Heart right ventricle (tissue), 16 donors: ENCODE measurements around the gene OR13C9. TPM values are rescaled to one million over a fixed set of nuclear protein-coding genes. Genes with fewer than 3 reads are reported as not detected.
"Not testable (repeated sequence)": the region's sequence is repeated elsewhere in the genome, so short reads cannot be mapped to it uniquely, and the experiment has no call there.

ENCODE experiments used
- ATAC-seq, 8 donors: fragments of 200-7000 bp; cut with Tn5 transposase; one replicate each; pipeline ENCODE4 v1.9.1; 2020; ENCODE audit warnings: mild to moderate bottlenecking in 8 of 8, moderate library complexity in 8 of 8, moderate number of reproducible peaks in 1 of 8
- DNase-seq, 2 donors: peaks; one replicate each; pipeline ENCODE4 v3.0.0-alpha.2; 2020
- H3K27ac ChIP-seq, 10 donors: fragments of 200-600 bp; sonication (generic) in 2 of 10; one replicate each; pipeline versions ENCODE4 v1.5.0 to v1.8.0; 2020 to 2022; ENCODE audit warnings: mild to moderate bottlenecking in 3 of 10
- H3K27me3 ChIP-seq, 7 donors: fragments of 200-600 bp; one replicate each; pipeline ENCODE4 v1.8.0; 2021 to 2022; ENCODE audit warnings: mild to moderate bottlenecking in 2 of 7
- H3K36me3 ChIP-seq, 9 donors: fragments of 200-600 bp; sonication (generic) in 1 of 9; one replicate each; pipeline versions ENCODE4 v1.5.0 to v1.8.0; 2020 to 2022; ENCODE audit warnings: mild to moderate bottlenecking in 2 of 9
- H3K4me1 ChIP-seq, 9 donors: fragments of 200-600 bp; sonication (generic) in 1 of 9; one replicate each; pipeline versions ENCODE4 v1.5.0 to v1.8.0; 2020 to 2022; ENCODE audit warnings: mild to moderate bottlenecking in 4 of 9
- H3K4me3 ChIP-seq, 10 donors: fragments of 200-600 bp; sonication (generic) in 2 of 10; one replicate each; pipeline versions ENCODE4 v1.5.0 to v1.8.0; 2020 to 2022; ENCODE audit warnings: mild to moderate bottlenecking in 7 of 10, moderate library complexity in 2 of 10
- H3K9me3 ChIP-seq, 11 donors: fragments of 200-600 bp in 10 of 11; sonication (generic) in 2 of 11; one replicate each; pipeline versions ENCODE4 v1.5.0 to v1.8.0; 2013 to 2022; ENCODE audit warnings: mild to moderate bottlenecking in 2 of 11, control low read depth in 1 of 11, moderate library complexity in 1 of 11
- WGBS, 2 donors: extraction: QIAGEN DNeasy Blood & Tissue Kit; methylation state at CpG; one replicate each; pipeline ENCODE4 v1.1.7; 2013; ENCODE audit warnings: inconsistent platforms in 1 of 2; 5-methylcytosine and 5-hydroxymethylcytosine counted together
- intact Hi-C, 10 donors: fragments of 100-400 bp; cut with DNase I; formaldehyde crosslinking; loops; one replicate each; pipeline versions ENCODE4 v1.11.1 to v1.14.2; 2022
- polyA plus RNA-seq, 2 donors: library from polyadenylated mRNA; stranded (reverse); fragments of 200-250 nt; gene quantifications; one replicate each; pipeline ENCODE4 v1.2.3, GENCODE V29; 2013
- total RNA-seq, 10 donors: library from RNA; stranded (reverse); fragmentation: NEBNext Ultra II Directional in 3 of 10; extraction: Animal tissue kit (Norgen Biotek cat#: 25700) in 3 of 10; gene quantifications; one replicate each; pipeline versions ENCODE4 v1.2.1 to v1.2.4, GENCODE V29; 2021 to 2023
- TF ChIP-seq, protein P1 (sequence below), 9 donors: fragments of 200-600 bp; sonication (generic) in 2 of 9; IDR thresholded peaks; one replicate each; pipeline versions ENCODE4 v1.5.0 to v1.8.0; 2021 to 2022; ENCODE audit warnings: antibody characterized with exemption in 9 of 9, mild to moderate bottlenecking in 5 of 9, moderate library complexity in 1 of 9
- donor health status: Arrhythmogenic right ventricular cardiomyopathy.
- donor health status: ischemic (EF 13 %, LVEDD 7.1; RV severe dilation, severe dysfunction).
- donor health status: healthy with polysubstance abuse.
- donor health status: DM: no; HTN: yes; CAD: no.
- donor health status: DM: no; HTN: no; CAD: no.
- donor health status: ischemic (EF 25% LVEDD 6.9; RV normal size, moderate dysfunction).
- donor health status: ischemic (EF 25% LVEDD 5.7; RV mildly dilated, moderate dysfunction).
- donor health status: healthy.
- donor health status: DM: yes; HTN: yes; CAD: no.
- donor health status: Ischemic cardiomyopathy.
- donor health status: ischemic (EF 35%, LVEDD 5.7; RV mildly dilated, moderate dysfunction).
- donor health status: nonischemic (EF 11% LVEDD 7.7; RV severe dilation, severe dysfunction).
- donor health status: DM: yes; HTN: yes; CAD: no.
- donor health status: PGD.
- donor health status: ischemic (EF 29% LVEDD 5.4; RV normal size, mild dysfunction).
- donor health status: nonischemic (EF 23%, LVEDD 6.1; RV moderate dilation, normal function).

The OR13C9 gene
- total and polyA plus RNA-seq, 12 donors: not detected

DNA sequence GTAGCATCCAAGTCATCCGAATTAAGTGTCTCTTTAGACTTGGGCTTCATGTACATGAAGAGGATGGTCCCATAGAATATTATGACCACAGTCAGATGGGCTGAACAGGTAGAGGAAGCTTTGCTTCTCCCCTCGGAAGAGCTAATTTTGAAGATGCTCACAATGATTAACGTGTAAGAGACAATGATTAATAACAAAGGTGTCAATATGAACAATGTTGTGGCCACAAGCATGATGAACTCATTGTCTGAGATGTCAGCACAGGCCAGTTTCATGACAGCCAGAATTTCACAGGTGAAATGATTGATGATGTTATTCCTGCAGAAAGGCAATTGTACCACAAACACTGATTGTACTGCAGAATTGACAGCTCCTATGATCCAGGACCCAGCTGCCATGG lies 13.2 kb downstream of the OR13C9 start:
- no peaks in the 10 kb centered on the region for H3K4me1 ChIP-seq
- no peak overlapping the region for H3K27ac ChIP-seq
- intact Hi-C loops: no loop called here
- H3K9me3 ChIP-seq: no peaks in the 10 kb centered on the region
- TF ChIP-seq, protein P1, sequence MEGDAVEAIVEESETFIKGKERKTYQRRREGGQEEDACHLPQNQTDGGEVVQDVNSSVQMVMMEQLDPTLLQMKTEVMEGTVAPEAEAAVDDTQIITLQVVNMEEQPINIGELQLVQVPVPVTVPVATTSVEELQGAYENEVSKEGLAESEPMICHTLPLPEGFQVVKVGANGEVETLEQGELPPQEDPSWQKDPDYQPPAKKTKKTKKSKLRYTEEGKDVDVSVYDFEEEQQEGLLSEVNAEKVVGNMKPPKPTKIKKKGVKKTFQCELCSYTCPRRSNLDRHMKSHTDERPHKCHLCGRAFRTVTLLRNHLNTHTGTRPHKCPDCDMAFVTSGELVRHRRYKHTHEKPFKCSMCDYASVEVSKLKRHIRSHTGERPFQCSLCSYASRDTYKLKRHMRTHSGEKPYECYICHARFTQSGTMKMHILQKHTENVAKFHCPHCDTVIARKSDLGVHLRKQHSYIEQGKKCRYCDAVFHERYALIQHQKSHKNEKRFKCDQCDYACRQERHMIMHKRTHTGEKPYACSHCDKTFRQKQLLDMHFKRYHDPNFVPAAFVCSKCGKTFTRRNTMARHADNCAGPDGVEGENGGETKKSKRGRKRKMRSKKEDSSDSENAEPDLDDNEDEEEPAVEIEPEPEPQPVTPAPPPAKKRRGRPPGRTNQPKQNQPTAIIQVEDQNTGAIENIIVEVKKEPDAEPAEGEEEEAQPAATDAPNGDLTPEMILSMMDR (IDR thresholded peaks at IDR 0.05): no peak
- H3K27me3 ChIP-seq: no peaks in the 10 kb centered on the region
- H3K4me3 ChIP-seq: no peak overlapping the region
- H3K36me3 ChIP-seq: no peaks in the 10 kb centered on the region
- ATAC-seq: no peak
- WGBS, 2 donors: 71 to 86% methylated on average over 3 of the region's 3 CpGs
- DNase-seq: no peak

DNA sequence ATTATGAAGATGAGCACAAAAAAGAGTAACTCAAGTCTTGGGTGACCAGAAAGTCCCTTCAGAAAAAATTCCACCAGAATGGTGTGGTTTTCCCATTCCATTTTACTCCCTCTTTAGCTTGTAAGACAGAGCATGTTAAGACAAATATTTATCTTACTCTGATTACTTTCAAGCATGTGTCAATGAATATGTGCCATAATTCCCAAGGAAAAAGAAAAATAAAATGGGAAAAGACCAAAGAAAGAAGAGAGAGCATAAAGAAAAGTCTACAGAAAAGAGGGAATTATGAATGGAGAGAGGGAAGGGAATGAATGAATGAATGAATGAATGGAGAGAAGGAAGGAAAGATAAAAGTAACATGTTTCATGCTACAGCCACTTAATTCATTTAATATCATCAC lies 18.7 kb downstream of the OR13C9 start, which contains the start of gene OR13C5:
Gene OR13C5, minus strand, starts transcription at position 101 of the 400 bp plus-strand sequence. Its CDS starts 0 bp downstream, at position 101.
- H3K36me3 ChIP-seq, H3K4me3 ChIP-seq, intact Hi-C loops, DNase-seq, H3K27ac ChIP-seq, ATAC-seq, H3K9me3 ChIP-seq, H3K4me1 ChIP-seq, H3K27me3 ChIP-seq: not testable (repeated sequence)

DNA sequence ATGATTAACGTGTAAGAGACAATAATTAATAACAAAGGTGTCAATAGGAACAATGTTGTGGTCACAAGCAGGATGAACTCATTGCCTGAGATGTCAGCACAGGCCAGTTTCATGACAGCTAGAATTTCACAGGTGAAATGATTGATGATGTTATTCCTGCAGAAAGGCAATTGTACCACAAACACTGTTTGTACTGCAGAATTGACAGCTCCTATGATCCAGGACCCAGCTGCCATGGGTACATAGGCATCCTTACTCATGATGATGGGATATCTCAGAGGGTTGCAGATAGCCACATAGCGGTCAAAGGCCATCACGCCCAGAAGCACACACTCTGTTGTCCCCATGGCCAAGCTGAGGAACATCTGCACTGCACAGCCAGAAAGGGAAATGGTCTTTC lies 19.3 kb downstream of the OR13C9 start:
- DNase-seq, H3K27me3 ChIP-seq, H3K4me3 ChIP-seq, H3K27ac ChIP-seq, H3K4me1 ChIP-seq, ATAC-seq, H3K36me3 ChIP-seq, intact Hi-C loops: not testable (repeated sequence)
- 70 to 77% methylated on average over 3 of the region's 3 CpGs for WGBS, 2 donors
- H3K9me3 ChIP-seq: peaks cover 0 to 11% (median 0%) of the 10 kb centered on the region in 11 donors

DNA sequence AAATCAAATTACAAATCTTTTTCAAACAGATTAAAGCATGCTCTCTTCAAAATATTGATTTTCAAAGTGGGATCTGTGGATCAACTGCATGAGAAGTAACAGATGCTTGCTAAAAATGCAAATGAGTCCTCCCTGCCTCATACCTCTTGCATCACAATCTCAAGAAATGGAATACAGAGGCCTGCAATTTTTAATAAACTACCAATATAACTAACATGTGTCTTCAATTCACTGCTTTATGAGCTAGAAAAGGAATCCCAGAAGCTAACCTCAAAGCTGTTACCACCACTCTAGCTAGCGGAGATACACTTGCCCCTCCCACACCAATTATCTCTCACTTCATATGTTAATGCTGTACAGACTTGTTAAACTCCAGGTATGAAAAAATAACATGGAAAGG lies 28.4 kb downstream of the OR13C9 start:
- WGBS, 2 donors: 0 to 81% methylated on average over 1 of the region's 1 CpG

DNA sequence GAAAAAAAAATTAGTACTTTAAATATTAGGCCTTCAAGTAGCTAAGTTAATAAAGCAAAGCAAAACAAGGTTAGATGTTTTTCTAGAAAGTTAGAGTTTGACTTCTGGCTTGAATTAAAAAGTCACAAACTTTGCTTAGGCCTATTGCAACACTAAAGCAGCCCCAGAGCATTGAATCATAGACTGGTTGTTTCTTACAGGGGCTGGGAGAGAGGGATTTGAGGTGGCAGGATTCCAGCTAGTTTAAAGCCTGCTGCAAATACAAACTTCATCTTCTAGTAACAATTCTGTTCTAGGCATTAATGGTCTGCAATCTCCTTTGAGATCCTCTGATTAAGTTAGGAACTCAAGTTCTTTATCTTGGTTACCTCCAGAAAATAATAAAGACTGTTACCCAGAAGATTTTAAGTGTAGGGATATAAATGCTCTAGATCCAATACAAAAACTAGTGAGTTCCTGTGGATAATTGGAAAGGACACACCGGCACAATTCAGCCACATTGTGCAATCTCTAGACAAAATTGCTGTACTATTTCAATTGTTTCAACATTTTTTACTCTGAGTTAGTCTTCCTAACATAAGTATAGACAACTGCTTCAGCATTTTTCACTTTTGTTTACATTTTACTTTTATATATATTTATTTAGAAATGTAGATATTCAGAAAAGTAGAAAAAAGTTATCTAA lies 31.4 kb downstream of the OR13C9 start:
- H3K36me3 ChIP-seq: no peaks in the 10 kb centered on the region
- H3K27me3 ChIP-seq: no peaks in the 10 kb centered on the region
- H3K4me3 ChIP-seq: no peak overlapping the region
- no peaks in the 10 kb centered on the region for H3K4me1 ChIP-seq
- intact Hi-C loops: no loop called here
- DNase-seq (no peak), ATAC-seq (peak in 5 of 8 donors; percentile 37 to 65 (median 59))
- 0 to 86% methylated on average over 1 of the region's 1 CpG for WGBS, 2 donors
- TF ChIP-seq, protein P1 (IDR thresholded peaks at IDR 0.05): no peak
- no peak overlapping the region for H3K27ac ChIP-seq
- H3K9me3 ChIP-seq: no peaks in the 10 kb centered on the region

More for the DNA sequence above, 28.4 kb downstream of the OR13C9 start:
- no peak overlapping the region for H3K4me3 ChIP-seq
- DNase-seq (no peak), ATAC-seq (no peak)
- H3K36me3 ChIP-seq: no peaks in the 10 kb centered on the region
- no peaks in the 10 kb centered on the region for H3K4me1 ChIP-seq
- peaks cover 0 to 21% (median 0%) of the 10 kb centered on the region in 11 donors for H3K9me3 ChIP-seq
- intact Hi-C loops: no loop called here
- H3K27ac ChIP-seq: no peak overlapping the region
- no peaks in the 10 kb centered on the region for H3K27me3 ChIP-seq
- TF ChIP-seq, protein P1 (IDR thresholded peaks at IDR 0.05): no peak
